Measurements from ENCODE around the gene CXCL12. TPM values are rescaled to one million over a fixed set of nuclear protein-coding genes. Genes with fewer than 3 reads are reported as not detected.

Gene CXCL12
- polyA plus RNA-seq, 1 of the 3 experiments (the other 2 are of a cell fraction) = 4.7 TPM

- no peak for TF ChIP-seq EZH2phosphoT487 (IDR thresholded peaks at IDR 0.05; ENCODE audit: borderline replicate concordance, low read depth)
- no peak for TF ChIP-seq CTCF (IDR thresholded peaks at IDR 0.05)
- TF ChIP-seq JUND (IDR thresholded peaks at IDR 0.05) = no peak
Measured at GRCh38 chr10:44392420-44392819, 7.5 kb upstream of the CXCL12 start (continued).

GRCh38 chr10:44391981-44392380 lies 7.1 kb upstream of the CXCL12 start:
- H3K4me2 ChIP-seq = no peak overlapping the region
- CTCF ChIA-PET = interaction anchor here (1.4 to 2.7 kb wide), 2 partner anchors 702 to 719 kb away, joined by 3 to 8 read pairs; no protein-coding TSS in a partner anchor
- H3K27me3 ChIP-seq (ENCODE audit: insufficient read depth) = peaks cover 18% of the 10 kb centered on the region
- H2AFZ ChIP-seq (ENCODE audit: low read depth) = no peak overlapping the region
- no peaks in the 10 kb centered on the region for H3K9me2 ChIP-seq
- H3K4me3 ChIP-seq (ENCODE audit: low read depth in 2 of 2, low read length in 1 of 2) = no peak overlapping the region
- no peak overlapping the region for H3K9ac ChIP-seq
- WGBS (ENCODE audit: low lambda C conversion rate) = 7% methylated on average over 2 of the region's 2 CpGs
- no peaks in the 10 kb centered on the region for H3F3A ChIP-seq (replicated peaks; ENCODE audit: insufficient read depth)
- no peaks in the 10 kb centered on the region for H3K9me3 ChIP-seq
- no peaks in the 10 kb centered on the region; a peak in 1 of 4 replicates for H3K4me1 ChIP-seq (ENCODE audit: control insufficient read depth in 1 of 2, insufficient read depth in 2 of 2, low read depth in 1 of 2, low read length in 1 of 2)
- H3K79me2 ChIP-seq (ENCODE audit: insufficient read depth) = no peaks in the 10 kb centered on the region
- no peaks in the 10 kb centered on the region for H3K36me3 ChIP-seq (replicated peaks in 1 of 2; ENCODE audit: control insufficient read depth in 1 of 2, insufficient read depth in 2 of 2, low read length in 1 of 2)
- H3K27ac ChIP-seq (ENCODE audit: low read depth in 2 of 2, low read length in 1 of 2) = no peak overlapping the region
- H4K20me1 ChIP-seq (ENCODE audit: insufficient read depth) = no peaks in the 10 kb centered on the region
- TF ChIP-seq IRF3 (IDR thresholded peaks at IDR 0.05; ENCODE audit: low read depth, low read length) (no peak), NFIC (IDR thresholded peaks at IDR 0.05; ENCODE audit: borderline replicate concordance) (no peak)
- no peak for DNase-seq
- POLR2A ChIA-PET = no interaction called here

GRCh38 chr10:44390585-44391072 lies 5.7 kb upstream of the CXCL12 start:
- H4K20me1 ChIP-seq (ENCODE audit: insufficient read depth) = no peaks in the 10 kb centered on the region
- no peak overlapping the region for H3K4me2 ChIP-seq
- peaks cover 18% of the 10 kb centered on the region for H3K27me3 ChIP-seq (ENCODE audit: insufficient read depth)
- H3K9me3 ChIP-seq = no peaks in the 10 kb centered on the region
- H3F3A ChIP-seq (replicated peaks; ENCODE audit: insufficient read depth) = no peaks in the 10 kb centered on the region
- H3K27ac ChIP-seq (ENCODE audit: low read depth in 2 of 2, low read length in 1 of 2) = no peak overlapping the region
- no peak overlapping the region for H3K9ac ChIP-seq
- no peaks in the 10 kb centered on the region for H3K9me2 ChIP-seq
- TF ChIP-seq SMC3 (IDR thresholded peaks at IDR 0.05; ENCODE audit: low read depth, low read length) (no peak), MEF2A (IDR thresholded peaks at IDR 0.05; ENCODE audit: borderline replicate concordance, low read depth) (no peak), RFX5 (IDR thresholded peaks at IDR 0.05; ENCODE audit: low read length) (no peak), FOSL2 (IDR thresholded peaks at IDR 0.05; ENCODE audit: borderline replicate concordance, low read depth) (no peak), NFIC (IDR thresholded peaks at IDR 0.05; ENCODE audit: borderline replicate concordance) (no peak), GATA2 (CRISPR knock-in tag; IDR thresholded peaks at IDR 0.05) (no peak), MAX (IDR thresholded peaks at IDR 0.05; ENCODE audit: low read depth) (no peak), TCF12 (IDR thresholded peaks at IDR 0.05) (no peak), RAD21 (IDR thresholded peaks at IDR 0.05; ENCODE audit: low read length) (no peak), YY1 (IDR thresholded peaks at IDR 0.05; ENCODE audit: low read depth) (no peak), TAF1 (IDR thresholded peaks at IDR 0.05; ENCODE audit: borderline replicate concordance, low read depth, low read length) (no peak), NRF1 (IDR thresholded peaks at IDR 0.05; ENCODE audit: low read depth, low read length) (no peak), EZH2phosphoT487 (IDR thresholded peaks at IDR 0.05; ENCODE audit: borderline replicate concordance, low read depth) (no peak), FOXJ3 (CRISPR knock-in tag; IDR thresholded peaks at IDR 0.05) (no peak), SIN3A (IDR thresholded peaks at IDR 0.05; ENCODE audit: borderline replicate concordance, low read depth, low read length) (no peak), USF2 (IDR thresholded peaks at IDR 0.05; ENCODE audit: borderline replicate concordance, low read depth, low read length) (no peak), MXI1 (IDR thresholded peaks at IDR 0.05; ENCODE audit: low read depth, low read length) (no peak), ELF1 (IDR thresholded peaks at IDR 0.05) (no peak), TEAD4 (IDR thresholded peaks at IDR 0.05; ENCODE audit: borderline replicate concordance, insufficient read depth) (no peak)
- 55% methylated on average over 3 of the region's 3 CpGs for WGBS (ENCODE audit: low lambda C conversion rate)
- no peaks in the 10 kb centered on the region; a peak in 1 of 4 replicates for H3K4me1 ChIP-seq (ENCODE audit: control insufficient read depth in 1 of 2, insufficient read depth in 2 of 2, low read depth in 1 of 2, low read length in 1 of 2)
- ChIA-PET CTCF (interaction anchor here (0.6 to 10.4 kb wide), 3 partner anchors 18 to 720 kb away, joined by 4 to 142 read pairs (median 117); no protein-coding TSS in a partner anchor), POLR2A (no interaction called here)
- no peaks in the 10 kb centered on the region for H3K36me3 ChIP-seq (replicated peaks in 1 of 2; ENCODE audit: control insufficient read depth in 1 of 2, insufficient read depth in 2 of 2, low read length in 1 of 2)
- H2AFZ ChIP-seq (ENCODE audit: low read depth) = no peak overlapping the region
- no peak overlapping the region for H3K4me3 ChIP-seq (ENCODE audit: low read depth in 2 of 2, low read length in 1 of 2)
- DNase-seq = no peak
- H3K79me2 ChIP-seq (ENCODE audit: insufficient read depth) = no peaks in the 10 kb centered on the region
